SK-N-SH treated with all-trans-retinoic acid at 6 μM for 48 hours (cell line): ENCODE measurements around the gene STIP1.

ENCODE experiments used
- ATAC-seq: fragments of 200-7000 bp; cut with Tn5 transposase; 3 replicates; pipeline ENCODE4 v1.9.1; 2020; ENCODE audit warnings: mild to moderate bottlenecking, moderate library complexity
- ARNTL ChIP-seq: fragments of 450-650 bp; formaldehyde crosslinking; IDR thresholded peaks from 2 replicates; pipeline ENCODE4 v1.5.0; 2020; ENCODE audit warnings: low read depth, mild to moderate bottlenecking, moderate library complexity, borderline replicate concordance
- BACH2 ChIP-seq: fragments of 250-450 bp; sonication (Bioruptor Pico); IDR thresholded peaks from 2 replicates; pipeline ENCODE4 v1.9.0; 2021; ENCODE audit warnings: mild to moderate bottlenecking, borderline replicate concordance
- CREB5 ChIP-seq: fragments of 250-450 bp; sonication (Bioruptor Pico); IDR thresholded peaks from 2 replicates; pipeline ENCODE4 v1.5.1; 2020; ENCODE audit warnings: low read depth, mild to moderate bottlenecking, moderate library complexity
- CSDC2 ChIP-seq: fragments of 250-450 bp; sonication (Bioruptor Pico); IDR thresholded peaks from 2 replicates; pipeline ENCODE4 v1.5.0; 2020; ENCODE audit warnings: mild to moderate bottlenecking, moderate library complexity
- ESRRG ChIP-seq: fragments of 250-450 bp; sonication (Bioruptor Pico); IDR thresholded peaks from 2 replicates; pipeline ENCODE4 v1.6.1; 2021; ENCODE audit warnings: mild to moderate bottlenecking
- GLIS3 ChIP-seq: fragments of 250-450 bp; sonication (Bioruptor Pico); IDR thresholded peaks from 2 replicates; pipeline ENCODE4 v1.5.0; 2020; ENCODE audit warnings: mild to moderate bottlenecking, moderate library complexity
- ISL1 ChIP-seq: fragments of 250-450 bp; sonication (Bioruptor Pico); IDR thresholded peaks from 2 replicates; pipeline ENCODE4 v2.1.2; 2022; ENCODE audit warnings: mild to moderate bottlenecking, moderate library complexity
- OSR1 ChIP-seq: fragments of 250-450 bp; sonication (Bioruptor Pico); IDR thresholded peaks from 2 replicates; pipeline ENCODE4 v1.8.0; 2022; ENCODE audit warnings: moderate library complexity, mild to moderate bottlenecking, inconsistent platforms
- PATZ1 ChIP-seq: fragments of 250-450 bp; sonication (Bioruptor Pico); IDR thresholded peaks from 2 replicates; pipeline ENCODE4 v1.8.0; 2020; ENCODE audit warnings: mild to moderate bottlenecking, moderate library complexity, borderline replicate concordance
- PPARA ChIP-seq: fragments of 250-450 bp; sonication (Bioruptor Pico); IDR thresholded peaks from 2 replicates; pipeline ENCODE4 v1.5.0; 2020; ENCODE audit warnings: mild to moderate bottlenecking, borderline replicate concordance
- RARB ChIP-seq: fragments of 250-450 bp; sonication (Bioruptor Pico); IDR thresholded peaks from 2 replicates; pipeline ENCODE4 v1.8.0; 2021; ENCODE audit warnings: mild to moderate bottlenecking, moderate library complexity
- SNAI2 ChIP-seq: fragments of 250-450 bp; sonication (Bioruptor Pico); IDR thresholded peaks from 2 replicates; pipeline ENCODE4 v1.5.0; 2020; ENCODE audit warnings: mild to moderate bottlenecking, moderate library complexity
- TCF4 ChIP-seq: fragments of 250-450 bp; sonication (Bioruptor Pico); IDR thresholded peaks from 2 replicates; pipeline ENCODE4 v1.8.0; 2021; ENCODE audit warnings: mild to moderate bottlenecking, moderate library complexity, borderline replicate concordance
- TOX ChIP-seq: fragments of 250-450 bp; sonication (Bioruptor Pico); IDR thresholded peaks from 2 replicates; pipeline ENCODE4 v1.8.0; 2021; ENCODE audit warnings: mild to moderate bottlenecking, moderate library complexity, borderline replicate concordance
- TSHZ2 ChIP-seq: fragments of 250-450 bp; sonication (Bioruptor Pico); IDR thresholded peaks from 2 replicates; pipeline ENCODE4 v1.5.0; 2020; ENCODE audit warnings: mild to moderate bottlenecking, moderate library complexity
- ZC3H10 ChIP-seq: fragments of 250-450 bp; sonication (Bioruptor Pico); IDR thresholded peaks from 2 replicates; pipeline ENCODE4 v1.5.1; 2021; ENCODE audit warnings: mild to moderate bottlenecking, moderate library complexity
- ZFP30 ChIP-seq: fragments of 450-650 bp; formaldehyde crosslinking; IDR thresholded peaks from 2 replicates; pipeline ENCODE4 v1.5.0; 2022; ENCODE audit warnings: mild to moderate bottlenecking, moderate library complexity
- ZNF565 ChIP-seq: fragments of 450-650 bp; formaldehyde crosslinking; conservative IDR thresholded peaks from 2 replicates; pipeline ENCODE4 v1.5.0; 2020; ENCODE audit warnings: low read depth, mild to moderate bottlenecking, moderate library complexity
- ZNF70 ChIP-seq: fragments of 450-650 bp; formaldehyde crosslinking; IDR thresholded peaks from 2 replicates; pipeline ENCODE4 v1.5.0; 2020; ENCODE audit warnings: mild to moderate bottlenecking, moderate library complexity
- ZNF8 ChIP-seq: fragments of 450-650 bp; formaldehyde crosslinking; IDR thresholded peaks from 2 replicates; pipeline ENCODE4 v1.5.0; 2020; ENCODE audit warnings: mild to moderate bottlenecking, moderate library complexity

STIP1 gene

GRCh38 chr11:64222651-64223000, 36.7 kb downstream of the STIP1 start (continued):
- TF ChIP-seq TSHZ2 (CRISPR knock-in tag) (no peak), TCF4 (CRISPR knock-in tag) (no peak)

GRCh38 chr11:64223001-64223651, 37.2 kb downstream of the STIP1 start:
- TF ChIP-seq RARB (no peak), PATZ1 (no peak), ESRRG (no peak), ZNF70 (CRISPR knock-in tag) (no peak), ZNF565 (CRISPR knock-in tag) (no peak), TCF4 (CRISPR knock-in tag) (no peak)

GRCh38 chr11:64224151-64224890, 38.4 kb downstream of the STIP1 start:
- no peak for ATAC-seq
- TF ChIP-seq ESRRG, result no peak
- no peak for TF ChIP-seq CREB5 (CRISPR knock-in tag)
- TF ChIP-seq ZC3H10 (CRISPR knock-in tag), result no peak
- TF ChIP-seq SNAI2 (CRISPR knock-in tag), result no peak
- TF ChIP-seq PATZ1, result no peak
- no peak for TF ChIP-seq GLIS3 (CRISPR knock-in tag)
- no peak for TF ChIP-seq ZNF8 (CRISPR knock-in tag)
- TF ChIP-seq PPARA (CRISPR knock-in tag), result no peak

More at GRCh38 chr11:64223001-64223651, 37.2 kb downstream of the STIP1 start:
- ATAC-seq, result no peak

- TF ChIP-seq TOX, result no peak
- TF ChIP-seq OSR1 (CRISPR knock-in tag), result no peak
- TF ChIP-seq RARB, result no peak
- TF ChIP-seq ZFP30, result no peak
- TF ChIP-seq PPARA (CRISPR knock-in tag), result no peak
- TF ChIP-seq ISL1, result no peak
- no peak for TF ChIP-seq TSHZ2 (CRISPR knock-in tag)
- TF ChIP-seq ZNF565 (CRISPR knock-in tag), result no peak
- TF ChIP-seq ZNF8 (CRISPR knock-in tag), result no peak
- no peak for TF ChIP-seq PATZ1
- no peak for TF ChIP-seq GLIS3 (CRISPR knock-in tag)
- TF ChIP-seq CSDC2 (CRISPR knock-in tag), result no peak
- no peak for TF ChIP-seq ARNTL (CRISPR knock-in tag)
- no peak for TF ChIP-seq BACH2 (CRISPR knock-in tag)
- no peak; the same call in 2 of the 3 replicates for ATAC-seq
Measured at GRCh38 chr11:64224891-64225607, 39.1 kb downstream of the STIP1 start.
